Stimulated activated CD8-positive, alpha-beta memory T cell treated with anti-CD3 and anti-CD28 coated beads, Interleukin-4, amount 100 ng/mL, for 1 hour (primary cell): ENCODE results near the gene AHSP.
"Not testable (repeated sequence)": the region's sequence is repeated elsewhere in the genome, so short reads cannot be mapped to it uniquely, and the experiment has no call there.

Experiments used
- DNase-seq, 2 donors: peaks; one replicate each; pipeline ENCODE4 v3.0.0-alpha.2; 2020; ENCODE audit warnings: low read depth in 2 of 2, low spot score in 1 of 2

Gene AHSP

DNA sequence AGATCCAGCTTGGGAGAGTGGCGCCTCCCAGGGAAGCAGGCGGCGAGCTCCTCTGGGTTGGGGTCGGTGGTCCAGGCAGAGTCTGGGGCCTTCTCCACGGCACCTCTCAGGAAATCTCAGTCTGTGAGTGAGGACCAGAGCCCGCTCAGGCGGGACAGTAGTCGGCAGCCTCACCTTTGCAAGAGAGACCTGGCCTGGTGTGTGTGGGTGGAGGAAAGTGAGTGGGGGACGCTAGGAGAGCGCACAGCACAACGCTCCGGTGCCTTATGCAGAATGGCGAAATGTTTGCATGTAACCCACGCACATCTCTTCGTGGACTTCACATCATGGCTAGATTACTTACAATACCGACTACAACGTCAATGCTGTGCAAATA, 2.2 kb downstream of the AHSP start:
- no peak for DNase-seq

DNA sequence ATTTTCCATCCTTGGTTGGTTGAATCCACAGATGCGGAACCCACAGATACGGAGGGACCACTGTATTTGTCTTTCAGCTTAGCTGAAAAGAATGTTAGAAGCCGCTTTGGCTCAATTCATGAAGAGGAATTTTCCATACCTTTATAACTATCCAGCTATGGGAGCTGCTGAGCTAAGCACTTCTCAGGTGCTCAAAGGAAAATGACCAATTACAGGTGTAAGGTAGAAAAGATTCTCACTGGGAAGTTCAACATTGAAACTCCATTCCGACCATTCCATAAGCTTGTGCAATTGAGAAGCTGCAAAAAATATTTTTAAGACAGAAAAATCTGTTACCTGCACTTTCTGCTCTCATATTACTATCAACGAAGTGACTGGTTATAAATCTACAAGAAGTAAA, 2.7 kb downstream of the AHSP start:
- no peak for DNase-seq

DNA sequence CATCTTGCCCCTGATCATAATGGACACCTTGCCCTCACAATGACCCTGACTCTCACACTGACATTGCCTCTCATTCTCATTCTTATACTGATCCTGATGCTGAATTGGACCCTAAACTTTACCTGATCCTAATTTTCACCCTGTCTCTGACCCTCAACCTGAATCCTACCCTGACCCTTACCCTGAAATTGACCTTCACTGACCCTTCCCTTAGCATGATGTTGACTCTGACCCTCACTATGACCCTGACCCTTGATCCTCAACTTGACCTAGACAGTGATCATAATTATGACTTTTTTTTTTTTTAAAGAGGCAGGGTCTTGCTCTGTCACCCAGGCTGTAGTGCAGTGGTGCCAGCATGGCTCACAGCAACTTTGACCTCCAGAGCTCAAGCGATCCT, 3.4 kb downstream of the AHSP start:
- DNase-seq = no peak

DNA sequence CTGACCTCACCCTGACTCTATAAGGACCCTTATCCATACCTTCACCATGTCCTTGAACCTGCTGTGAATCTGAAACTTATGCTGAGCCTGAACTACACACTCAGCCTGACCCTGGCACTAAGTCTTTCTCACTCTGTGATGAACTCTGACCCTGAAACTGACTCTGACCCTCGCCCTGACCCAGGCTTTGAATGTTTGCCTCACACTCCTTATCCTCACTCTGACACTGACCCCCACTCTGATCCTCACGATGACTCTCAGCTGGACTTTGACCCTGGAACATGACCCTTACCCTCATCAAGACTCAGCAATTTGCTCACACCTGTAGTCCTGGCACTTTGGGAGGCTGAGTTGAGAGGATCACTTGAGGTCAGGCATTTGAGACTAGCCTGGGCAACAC, 4.4 kb downstream of the AHSP start:
- no peak for DNase-seq

DNA sequence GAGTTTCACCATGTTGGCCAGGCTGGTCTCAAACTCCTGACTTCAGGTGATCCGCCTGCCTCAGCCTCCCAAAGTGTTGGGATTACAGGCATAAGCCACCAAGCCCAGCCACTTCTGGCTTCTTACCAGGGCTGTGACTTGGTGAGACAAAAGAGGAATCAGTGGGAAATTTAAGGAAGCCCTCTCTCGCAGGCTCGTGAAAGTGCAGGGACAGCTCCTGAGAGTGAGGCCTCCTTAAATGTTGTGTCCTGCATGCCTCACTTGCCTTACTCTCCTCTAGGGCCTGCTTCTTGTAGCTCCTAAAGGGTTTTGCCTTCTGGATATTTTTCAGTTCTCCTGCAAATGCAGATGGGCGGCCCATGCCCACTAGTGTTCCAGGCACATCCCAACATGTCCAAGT, 5.2 kb downstream of the AHSP start:
- no peak for DNase-seq

DNA sequence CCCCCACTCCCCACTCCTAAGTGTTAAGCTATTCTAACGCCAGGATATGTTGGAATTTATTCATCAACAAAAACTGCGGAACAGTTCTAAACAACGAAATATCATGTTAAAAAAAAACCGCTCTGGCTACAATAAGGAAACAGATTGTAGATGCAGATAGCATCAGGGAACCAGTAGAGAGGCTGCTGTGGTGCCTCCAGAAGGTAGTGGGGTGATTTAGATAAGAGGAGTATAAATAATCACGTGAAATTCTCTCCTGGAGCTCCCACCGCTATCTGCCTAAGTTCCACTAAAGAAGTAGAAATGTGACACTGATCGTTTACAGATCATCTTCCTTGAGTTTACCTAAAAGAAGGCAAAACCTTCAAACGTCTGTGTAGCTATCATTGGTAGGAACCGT, 8.0 kb downstream of the AHSP start:
- no peak for DNase-seq

DNA sequence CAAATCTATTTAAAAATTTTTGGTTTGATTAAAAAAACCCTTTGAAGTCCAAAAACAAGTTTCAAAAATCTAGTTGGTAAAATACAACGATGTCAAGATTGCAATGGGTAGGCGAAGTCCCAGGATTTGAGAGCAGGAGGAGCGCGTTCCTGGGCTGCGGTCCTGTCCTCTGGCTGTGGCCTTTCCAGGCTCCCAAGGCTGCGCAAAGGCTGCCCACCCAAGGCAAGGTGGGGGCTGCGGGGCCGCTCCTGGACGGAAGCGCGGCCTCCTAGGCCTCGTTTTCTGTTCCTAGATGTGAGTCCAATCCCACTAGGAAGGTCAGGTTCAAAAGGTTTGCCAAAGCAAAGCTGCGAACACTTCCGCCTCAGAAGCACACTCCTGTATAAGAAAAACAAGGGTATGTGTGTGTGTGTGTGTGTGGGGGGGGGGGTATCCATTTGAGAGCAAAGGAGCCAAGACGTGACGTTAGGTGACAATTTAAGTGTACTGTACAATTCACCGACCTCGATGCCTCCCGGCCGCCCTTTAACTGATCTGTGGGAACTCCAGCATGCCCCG, 9.2 kb downstream of the AHSP start:
- DNase-seq = no peak

DNA sequence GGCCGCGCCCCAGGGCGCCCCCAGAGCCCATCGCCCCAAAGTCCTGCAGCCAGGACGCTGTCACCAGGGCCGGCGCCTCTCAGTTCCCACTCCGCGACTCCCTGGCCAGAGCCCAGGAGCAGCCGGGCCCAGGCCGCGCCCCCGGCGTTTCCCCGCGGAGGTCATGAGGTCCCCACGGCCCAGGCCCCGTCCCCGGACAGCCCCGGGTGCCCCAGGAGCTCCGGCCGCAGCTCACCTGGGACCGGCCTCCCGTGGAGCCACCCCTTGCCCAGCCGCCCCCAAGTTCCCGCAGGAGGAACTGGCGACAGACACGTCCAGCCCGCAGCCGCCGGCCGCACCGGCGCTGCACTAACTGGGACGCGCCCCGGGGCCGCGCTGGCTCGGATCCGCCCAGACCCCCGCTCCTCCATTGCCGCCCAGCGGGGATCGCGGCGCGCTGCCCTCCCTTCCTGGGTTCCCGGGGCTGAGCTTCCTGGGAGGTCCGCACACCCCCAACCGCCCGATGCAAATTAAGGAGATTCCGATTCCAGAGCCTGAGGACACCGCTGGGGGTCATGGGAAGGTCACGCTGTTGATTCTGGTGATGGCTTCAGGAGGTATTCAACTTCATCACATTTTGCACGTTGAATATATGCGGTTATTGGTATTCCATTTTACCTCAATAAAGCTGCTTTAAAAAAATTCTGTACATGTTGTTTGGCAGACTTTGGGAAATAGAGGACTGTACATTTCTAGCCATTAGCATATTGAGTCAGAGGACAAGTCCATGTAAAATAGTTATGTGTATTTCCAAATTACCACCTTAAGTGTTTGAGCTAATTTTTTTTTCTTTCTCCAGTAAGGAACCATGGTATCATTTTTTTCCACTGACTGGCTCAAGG, 9.9 kb downstream of the AHSP start:
- no peak for DNase-seq

DNA sequence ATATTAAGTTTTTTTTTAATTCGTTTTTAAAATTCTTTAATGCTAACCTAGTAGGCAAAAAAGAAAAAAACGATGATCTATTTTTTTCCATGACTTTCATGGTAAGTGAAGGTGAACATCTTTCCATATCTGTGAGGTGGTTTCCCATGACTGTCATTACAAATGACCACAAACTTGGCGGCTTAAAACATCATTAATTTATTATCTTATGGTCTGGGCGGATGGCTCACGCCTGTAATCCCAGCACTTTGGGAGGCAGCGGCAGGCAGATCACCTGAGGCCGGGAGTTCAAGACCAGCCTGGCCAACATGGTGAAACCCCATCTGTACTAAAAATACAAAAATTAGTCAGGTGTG, 10.5 kb downstream of the AHSP start:
- DNase-seq = not testable (repeated sequence)

DNA sequence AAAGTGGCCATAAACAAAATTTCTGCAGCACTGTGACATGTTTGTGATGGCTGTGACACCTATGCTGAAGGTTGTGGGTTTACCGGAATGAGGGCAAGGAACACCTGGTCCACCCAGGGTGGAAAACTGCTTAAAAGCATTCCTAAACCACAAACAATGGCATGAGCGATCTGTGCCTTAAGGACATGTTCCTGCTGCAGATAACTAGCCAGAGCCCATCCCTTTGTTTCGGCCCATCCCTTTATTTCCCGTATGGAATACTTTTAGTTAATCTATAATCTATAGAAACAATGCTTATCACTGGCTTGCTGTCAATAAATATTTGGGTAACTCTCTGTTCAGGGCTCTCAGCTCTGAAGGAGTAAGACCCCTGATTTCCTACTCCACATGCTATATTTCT, 12.1 kb downstream of the AHSP start:
- DNase-seq = not testable (repeated sequence)

DNA sequence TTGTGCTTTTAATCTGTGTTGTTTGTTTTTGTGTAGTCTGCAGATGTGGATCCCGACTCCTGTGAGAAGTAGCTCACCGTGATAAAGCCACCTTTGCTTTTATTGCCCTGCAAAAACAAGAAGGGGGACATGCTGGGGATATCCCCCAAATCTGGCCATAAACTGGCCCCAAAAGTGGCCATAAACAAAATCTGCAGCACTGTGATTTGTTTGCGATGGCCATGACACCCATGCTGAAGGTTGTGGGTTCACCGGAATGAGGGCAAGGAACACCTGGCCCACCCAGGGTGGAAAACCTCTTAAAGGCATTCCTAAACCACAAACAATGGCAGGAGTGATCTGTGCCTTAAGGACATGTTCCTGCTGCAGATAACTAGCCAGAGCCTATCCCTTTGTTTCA, 15.1 kb downstream of the AHSP start:
- no peak for DNase-seq

DNA sequence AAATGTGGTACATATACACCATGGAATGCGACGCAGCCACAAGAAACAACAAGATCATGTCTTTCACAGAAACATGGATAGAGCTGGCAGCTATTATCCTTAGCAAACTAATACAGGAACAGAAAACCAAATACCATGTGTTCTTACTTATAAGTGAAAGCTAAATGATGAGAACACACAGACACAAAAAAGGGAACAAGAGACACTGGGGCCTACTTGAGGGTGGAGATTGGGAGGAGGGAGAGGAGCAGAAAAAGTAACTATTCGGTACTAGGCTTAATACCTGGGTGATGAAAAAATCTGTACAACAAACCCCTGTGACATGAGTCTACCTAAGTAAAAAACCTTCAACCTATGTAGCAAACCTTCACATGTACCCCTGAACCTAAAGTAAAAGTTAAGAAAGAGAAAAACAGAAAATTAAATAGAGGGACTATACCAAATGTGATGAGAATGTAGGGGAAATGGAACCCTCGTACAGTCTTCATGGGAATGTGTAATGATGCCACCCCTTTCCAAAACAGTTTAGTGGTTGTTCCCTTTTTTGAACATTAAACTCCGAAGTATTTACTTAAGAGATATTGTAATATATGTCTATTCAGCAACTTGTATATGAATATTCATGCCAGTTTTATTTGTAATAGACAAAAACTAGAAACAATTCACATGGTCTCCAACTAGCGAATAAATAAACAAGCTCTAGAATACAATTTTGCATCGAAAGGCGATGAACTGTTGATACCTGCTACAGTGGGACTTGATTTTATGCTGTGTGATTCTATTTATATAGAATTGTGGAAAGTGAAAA, 33.9 kb downstream of the AHSP start:
- no peak for DNase-seq

DNA sequence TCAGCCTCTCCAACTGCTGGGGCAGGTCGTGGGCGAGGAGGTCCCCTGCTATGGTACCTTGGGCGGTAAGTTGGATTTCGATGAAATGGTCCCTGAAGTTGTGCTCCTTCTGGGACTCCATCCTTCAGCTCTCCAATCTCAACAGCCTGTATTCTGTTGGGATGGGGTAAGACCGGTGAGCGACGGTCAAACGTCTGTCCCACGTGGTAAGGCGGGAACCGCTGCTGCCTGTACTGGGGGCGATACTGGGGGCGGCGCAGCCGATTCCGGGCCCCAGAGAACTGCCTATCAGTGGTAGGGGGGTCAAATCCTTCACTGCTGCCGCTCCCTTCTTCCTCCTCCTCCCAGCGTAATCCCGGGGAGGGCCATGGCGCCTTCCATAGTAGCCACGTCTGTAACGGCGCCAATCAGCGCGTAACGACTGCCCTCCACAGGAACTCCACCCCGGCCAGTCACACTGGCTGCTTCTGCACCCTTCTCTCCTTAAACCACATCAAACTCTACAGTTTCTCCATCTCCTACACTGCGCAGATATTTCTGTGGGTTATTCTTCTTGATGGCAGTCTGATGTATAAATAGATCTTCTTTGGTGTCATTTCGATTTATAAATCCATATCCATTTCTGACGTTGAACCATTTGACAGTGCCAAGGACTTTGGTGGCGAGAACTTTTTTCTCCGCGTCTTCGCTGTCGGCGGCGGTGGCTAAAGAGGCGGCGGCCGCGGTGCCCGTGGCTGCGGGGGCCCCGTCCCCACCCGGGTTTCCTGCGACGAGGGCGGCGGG, 41.1 kb downstream of the AHSP start:
- DNase-seq = no peak

DNA sequence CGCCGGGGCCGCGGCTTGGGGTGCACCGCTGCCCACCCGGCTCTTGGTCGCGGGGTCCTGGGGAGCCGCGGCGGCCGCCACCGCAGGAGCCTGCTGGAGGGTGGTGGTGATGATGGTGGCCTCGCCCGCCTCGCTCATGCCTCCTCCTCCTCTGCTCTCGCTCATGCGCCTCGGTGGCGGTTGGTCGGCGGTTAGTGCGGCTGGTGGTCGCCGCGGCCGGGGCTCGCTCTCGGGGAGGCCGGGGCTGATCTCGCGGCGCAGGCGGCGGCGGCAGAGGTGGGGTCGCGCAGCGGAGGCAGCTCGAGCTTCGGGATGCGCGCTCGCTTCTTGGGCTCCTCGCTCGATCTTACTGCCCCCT, 41.6 kb downstream of the AHSP start:
- DNase-seq = no peak

DNA sequence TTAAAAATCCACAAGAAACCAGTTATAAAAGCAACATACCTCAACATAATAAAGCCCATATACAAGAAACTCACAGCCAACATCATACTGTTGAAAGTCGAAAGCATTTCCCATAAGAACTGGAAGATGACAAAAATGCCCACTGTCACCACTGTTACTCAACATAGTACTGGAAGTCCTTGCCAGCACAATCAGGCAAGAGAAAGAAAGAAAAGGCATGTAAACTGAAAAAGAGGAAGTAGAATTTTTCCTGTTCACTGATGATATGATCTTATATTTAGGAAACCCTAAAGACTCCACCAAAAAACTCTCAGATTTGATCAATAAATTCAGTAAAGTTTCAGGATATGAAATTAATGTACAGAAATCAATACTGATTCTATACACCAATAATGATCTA, 45.1 kb downstream of the AHSP start:
- DNase-seq = no peak

DNA sequence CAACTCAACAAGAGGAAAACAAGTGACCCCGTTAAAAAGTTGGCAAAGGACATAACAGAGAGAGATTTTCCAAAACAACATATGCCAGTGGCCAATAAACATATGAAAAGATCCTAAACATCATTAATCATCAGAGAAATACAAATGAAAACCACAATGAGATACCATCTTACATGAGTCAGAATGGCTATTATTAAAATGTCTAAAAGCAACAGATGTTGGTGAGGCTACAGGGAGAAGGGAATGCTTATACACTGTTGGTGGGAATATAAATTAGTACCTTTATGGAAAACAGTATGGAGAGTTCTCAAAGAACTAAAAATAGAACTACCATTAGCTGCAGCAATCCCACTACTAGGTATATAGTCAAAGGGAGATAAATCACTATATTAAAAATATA, 46.5 kb downstream of the AHSP start:
- DNase-seq = not testable (repeated sequence)

DNA sequence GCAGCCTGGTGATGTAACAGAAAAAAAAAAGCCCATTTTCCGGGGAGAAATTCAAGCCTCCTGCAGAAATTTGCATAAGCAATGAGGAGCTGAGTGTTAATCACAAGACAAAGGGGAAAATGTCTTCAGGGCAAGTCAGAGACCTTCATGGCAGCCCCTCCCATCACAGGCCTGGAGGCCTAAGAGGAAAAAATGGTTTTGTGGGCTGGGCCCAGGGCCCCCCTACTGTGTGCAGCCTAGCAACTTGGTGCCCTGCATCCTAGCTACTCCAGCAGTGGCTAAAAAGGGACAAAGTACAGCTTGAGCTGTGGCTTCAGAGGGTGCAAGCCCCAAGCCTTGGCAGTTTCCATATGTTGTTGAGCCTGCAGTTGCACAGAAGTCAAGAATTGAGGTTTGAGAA, 49.7 kb downstream of the AHSP start:
- no peak for DNase-seq
